ENCODE data around the gene LMAN2. TPM values are rescaled to one million over a fixed set of nuclear protein-coding genes. Genes with fewer than 3 reads are reported as not detected.
A peak's percentile ranks its signal among the peaks of the same experiment; 100 is the strongest.
"Not testable (repeated sequence)": the region's sequence is repeated elsewhere in the genome, so short reads cannot be mapped to it uniquely, and the experiment has no call there.

LMAN2 gene
- total and polyA plus RNA-seq, 3 donors from 2014 or later, result 254 to 355 (median 355) TPM

DNA sequence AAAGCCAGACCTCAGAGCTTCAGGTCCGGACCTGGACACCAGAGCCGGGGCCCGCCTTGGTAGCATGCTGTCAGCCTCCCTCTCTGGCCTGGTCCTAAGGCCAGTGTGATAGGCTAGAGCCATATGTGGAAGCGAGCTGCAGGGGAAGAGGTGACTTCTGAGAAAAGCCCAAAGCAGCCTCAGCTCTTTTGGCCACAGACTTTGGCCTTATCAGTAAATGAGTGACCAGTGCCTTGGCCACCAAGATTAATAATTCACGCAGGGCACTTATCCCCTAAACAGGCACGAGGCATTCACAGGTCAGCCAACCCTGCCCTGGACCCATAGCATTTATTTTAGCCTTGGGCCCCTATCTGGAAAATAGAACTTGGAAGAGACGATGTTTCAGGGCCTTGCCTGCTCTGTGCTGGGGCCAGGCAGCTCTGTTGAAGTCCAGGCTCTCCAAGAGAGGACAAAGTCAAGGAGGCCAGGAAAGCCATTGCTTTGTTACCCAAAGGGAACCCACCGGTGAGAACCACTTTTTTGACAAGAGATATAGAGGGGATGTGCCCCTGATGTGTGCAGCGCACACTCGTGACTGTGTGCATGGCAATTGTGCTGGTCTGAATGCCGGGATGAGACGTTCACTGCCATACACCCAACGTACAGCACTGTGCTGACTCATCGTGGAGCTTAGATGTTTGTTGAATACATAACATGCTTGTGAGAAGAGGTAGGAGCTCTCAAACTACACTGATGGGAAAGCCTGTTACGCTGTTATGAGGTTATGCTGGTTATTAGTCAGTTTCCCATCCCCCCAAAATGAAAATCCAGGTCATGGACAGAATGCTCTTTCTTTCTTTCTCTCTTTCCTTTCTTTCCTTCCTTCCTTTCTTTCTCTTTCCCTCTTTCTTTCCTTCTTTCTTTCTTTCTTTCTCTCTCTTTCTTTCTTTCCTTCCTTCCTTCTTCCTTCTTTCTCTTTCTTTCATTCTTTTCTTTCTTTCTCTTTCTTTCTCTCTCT is 27.7 kb upstream of the LMAN2 start:
- Histone ChIP-seq H3K27me3 (no peaks in the 10 kb centered on the region), H3K36me3 (ENCODE audit: low read depth, missing control alignments) (no peaks in the 10 kb centered on the region), H3K4me3 (no peak overlapping the region), H3K4me1 (peaks cover 16% of the 10 kb centered on the region), H3K9me3 (no peaks in the 10 kb centered on the region), H3K27ac (no peak overlapping the region)
- TF ChIP-seq, protein P1, sequence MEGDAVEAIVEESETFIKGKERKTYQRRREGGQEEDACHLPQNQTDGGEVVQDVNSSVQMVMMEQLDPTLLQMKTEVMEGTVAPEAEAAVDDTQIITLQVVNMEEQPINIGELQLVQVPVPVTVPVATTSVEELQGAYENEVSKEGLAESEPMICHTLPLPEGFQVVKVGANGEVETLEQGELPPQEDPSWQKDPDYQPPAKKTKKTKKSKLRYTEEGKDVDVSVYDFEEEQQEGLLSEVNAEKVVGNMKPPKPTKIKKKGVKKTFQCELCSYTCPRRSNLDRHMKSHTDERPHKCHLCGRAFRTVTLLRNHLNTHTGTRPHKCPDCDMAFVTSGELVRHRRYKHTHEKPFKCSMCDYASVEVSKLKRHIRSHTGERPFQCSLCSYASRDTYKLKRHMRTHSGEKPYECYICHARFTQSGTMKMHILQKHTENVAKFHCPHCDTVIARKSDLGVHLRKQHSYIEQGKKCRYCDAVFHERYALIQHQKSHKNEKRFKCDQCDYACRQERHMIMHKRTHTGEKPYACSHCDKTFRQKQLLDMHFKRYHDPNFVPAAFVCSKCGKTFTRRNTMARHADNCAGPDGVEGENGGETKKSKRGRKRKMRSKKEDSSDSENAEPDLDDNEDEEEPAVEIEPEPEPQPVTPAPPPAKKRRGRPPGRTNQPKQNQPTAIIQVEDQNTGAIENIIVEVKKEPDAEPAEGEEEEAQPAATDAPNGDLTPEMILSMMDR (IDR thresholded peaks at IDR 0.05), result no peak
- TF ChIP-seq POLR2A (IDR thresholded peaks at IDR 0.05), result no peak
- 87% methylated on average over 15 of the region's 15 CpGs for WGBS, 2 donors
- intact Hi-C loops (cut with DNase I; ENCODE audit: low total_unique reads), result no loop called here
- no peak for DNase-seq

DNA sequence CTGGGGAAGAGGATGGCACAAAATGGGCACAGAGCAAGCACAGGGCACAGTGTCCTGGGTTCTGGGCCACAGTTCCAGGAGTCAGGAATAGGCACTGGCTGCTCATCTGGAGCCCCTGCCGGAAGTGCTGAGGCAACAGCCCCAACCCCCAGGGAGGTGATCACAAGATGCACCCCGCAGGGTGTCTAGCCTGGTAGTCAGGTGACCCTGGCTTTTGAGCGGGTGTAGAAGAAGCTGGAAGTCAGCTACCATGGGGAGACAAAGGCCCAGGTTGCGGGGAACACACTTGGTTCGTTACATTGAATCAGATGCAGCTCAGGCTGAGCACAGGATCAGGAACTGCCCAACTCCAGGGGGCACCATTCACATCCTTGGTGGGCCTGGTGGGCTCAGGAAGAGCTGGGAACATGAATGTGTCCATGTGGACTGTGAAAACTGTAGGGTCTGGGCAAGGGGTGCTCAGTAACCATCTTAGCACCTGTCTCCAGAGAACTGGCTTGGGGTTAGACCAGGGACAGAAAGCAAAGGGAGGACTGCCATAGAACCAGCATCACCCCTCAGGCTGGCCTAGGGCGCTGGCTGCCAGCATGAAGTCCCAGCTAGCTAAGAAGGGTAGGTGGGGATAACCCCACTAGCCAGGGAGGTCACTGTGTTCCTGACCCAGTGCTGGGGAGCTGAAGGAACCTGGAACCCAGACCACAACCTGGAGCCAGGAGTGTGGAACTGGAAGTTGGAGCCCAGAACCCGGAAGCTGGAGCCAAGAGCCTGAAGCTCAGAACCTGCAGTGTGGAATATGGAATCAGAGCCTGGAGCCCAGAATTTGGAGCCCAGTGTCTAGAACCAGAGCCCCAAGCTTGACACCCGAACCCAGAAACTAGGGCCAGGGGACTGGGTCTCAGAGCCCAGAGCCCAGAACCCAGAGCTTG is 26.6 kb upstream of the LMAN2 start:
- no peak for DNase-seq
- TF ChIP-seq POLR2A (IDR thresholded peaks at IDR 0.05), result no peak
- TF ChIP-seq, protein P1 (IDR thresholded peaks at IDR 0.05), result no peak
- intact Hi-C loops (cut with DNase I; ENCODE audit: low total_unique reads), result no loop called here
- H3K27me3 ChIP-seq, result no peaks in the 10 kb centered on the region
- WGBS, 2 donors, result 91 to 93% methylated on average over 8 of the region's 8 CpGs
- no peaks in the 10 kb centered on the region for H3K36me3 ChIP-seq (ENCODE audit: low read depth, missing control alignments)
- peaks cover 16% of the 10 kb centered on the region for H3K4me1 ChIP-seq
- no peak overlapping the region for H3K27ac ChIP-seq
- no peak overlapping the region for H3K4me3 ChIP-seq
- no peaks in the 10 kb centered on the region for H3K9me3 ChIP-seq

DNA sequence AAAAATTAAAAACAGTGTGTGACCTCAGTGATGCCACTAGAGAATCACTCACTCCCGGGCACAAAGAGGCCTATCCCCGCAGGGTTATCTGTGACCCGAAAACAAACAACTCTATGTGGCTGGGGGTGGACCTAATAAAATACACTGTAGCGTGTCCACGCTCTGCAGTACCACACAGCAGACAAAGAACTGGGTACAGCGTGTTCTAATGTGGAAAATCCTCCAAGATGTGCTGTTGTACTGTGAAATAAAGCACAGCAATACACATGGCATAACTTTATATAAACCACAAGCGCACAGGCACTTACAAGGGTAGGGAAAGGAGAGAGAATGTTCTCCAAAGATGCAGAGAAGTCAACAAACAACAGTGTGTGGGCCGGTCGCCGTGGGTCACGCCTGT is 24.6 kb upstream of the LMAN2 start:
- no peaks in the 10 kb centered on the region for H3K36me3 ChIP-seq (ENCODE audit: low read depth, missing control alignments)
- H3K27ac ChIP-seq, result peak overlapping the region in 1 of 2 donors; percentile 51
- H3K4me1 ChIP-seq, result peaks cover 8% of the 10 kb centered on the region
- no peak overlapping the region for H3K4me3 ChIP-seq
- no peak for TF ChIP-seq POLR2A (IDR thresholded peaks at IDR 0.05)
- TF ChIP-seq, protein P1 (IDR thresholded peaks at IDR 0.05), result no peak
- peak; percentile 67 for DNase-seq
- intact Hi-C loops (cut with DNase I; ENCODE audit: low total_unique reads), result no loop called here
- WGBS, 2 donors, result 46 to 62% methylated on average over 11 of the region's 11 CpGs
- H3K27me3 ChIP-seq, result no peaks in the 10 kb centered on the region
- H3K9me3 ChIP-seq, result no peaks in the 10 kb centered on the region

DNA sequence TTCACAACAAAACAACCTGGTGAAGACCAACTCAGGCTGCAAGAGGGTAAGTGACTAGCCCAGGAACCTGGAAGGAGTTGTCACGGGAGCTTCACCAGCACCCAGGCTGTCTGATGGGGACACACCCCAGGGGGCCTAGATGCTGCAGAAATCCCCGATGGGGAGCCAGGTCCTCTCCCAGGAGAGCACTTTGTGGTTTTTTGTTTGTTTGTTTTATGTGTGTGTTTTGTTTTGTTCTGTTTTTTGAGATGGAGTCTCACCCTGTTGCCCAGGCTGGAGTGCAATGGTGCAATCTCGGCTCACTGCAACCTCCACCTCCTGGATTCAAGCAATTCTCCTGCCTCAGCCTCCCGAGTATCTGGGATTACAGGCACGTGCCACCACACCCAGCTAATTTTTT is 24.0 kb upstream of the LMAN2 start:
- H3K27me3 ChIP-seq; H3K4me1 ChIP-seq; intact Hi-C loops (cut with DNase I; ENCODE audit: low total_unique reads); H3K36me3 ChIP-seq (ENCODE audit: low read depth, missing control alignments); DNase-seq; H3K9me3 ChIP-seq; H3K4me3 ChIP-seq: not testable (repeated sequence)
- peak overlapping the region in 1 of 2 donors; percentile 51 for H3K27ac ChIP-seq
- WGBS, 2 donors, result 80% methylated on average over 5 of the region's 5 CpGs

DNA sequence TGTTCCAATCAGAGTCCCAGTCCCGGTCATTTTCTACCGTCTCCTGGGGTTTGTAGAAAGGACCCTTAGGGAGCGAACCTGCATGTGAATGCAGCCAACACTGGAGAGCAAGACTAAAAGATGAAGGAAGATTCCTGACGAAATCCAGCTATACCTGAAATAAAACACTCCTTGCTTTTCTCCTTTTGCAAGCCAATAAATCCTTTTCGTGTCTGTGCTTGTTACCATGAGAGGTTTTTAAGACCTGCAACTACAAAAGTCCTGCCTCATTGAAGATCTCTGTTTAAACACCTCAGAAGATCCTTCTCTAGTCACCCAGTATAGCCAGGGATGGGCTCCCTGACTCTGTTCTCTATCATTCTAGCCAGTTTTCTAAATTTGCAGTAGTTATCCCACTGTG is 22.7 kb upstream of the LMAN2 start:
- Histone ChIP-seq H3K36me3 (ENCODE audit: low read depth, missing control alignments) (no peaks in the 10 kb centered on the region), H3K4me1 (peaks cover 8% of the 10 kb centered on the region), H3K27me3 (no peaks in the 10 kb centered on the region), H3K27ac (no peak overlapping the region), H3K4me3 (no peak overlapping the region), H3K9me3 (no peaks in the 10 kb centered on the region)
- WGBS, 2 donors, result 80 to 83% methylated on average over 5 of the region's 5 CpGs
- TF ChIP-seq POLR2A (IDR thresholded peaks at IDR 0.05), result no peak
- TF ChIP-seq, protein P1 (IDR thresholded peaks at IDR 0.05), result no peak
- intact Hi-C loops (cut with DNase I; ENCODE audit: low total_unique reads), result no loop called here
- DNase-seq, result no peak
